Measurements from ENCODE around the gene QPRT. TPM values are rescaled to one million over a fixed set of nuclear protein-coding genes. Genes with fewer than 3 reads are reported as not detected.

QPRT gene
- total RNA-seq, 1 donor from 2014 or later: 20.8 TPM

DNA sequence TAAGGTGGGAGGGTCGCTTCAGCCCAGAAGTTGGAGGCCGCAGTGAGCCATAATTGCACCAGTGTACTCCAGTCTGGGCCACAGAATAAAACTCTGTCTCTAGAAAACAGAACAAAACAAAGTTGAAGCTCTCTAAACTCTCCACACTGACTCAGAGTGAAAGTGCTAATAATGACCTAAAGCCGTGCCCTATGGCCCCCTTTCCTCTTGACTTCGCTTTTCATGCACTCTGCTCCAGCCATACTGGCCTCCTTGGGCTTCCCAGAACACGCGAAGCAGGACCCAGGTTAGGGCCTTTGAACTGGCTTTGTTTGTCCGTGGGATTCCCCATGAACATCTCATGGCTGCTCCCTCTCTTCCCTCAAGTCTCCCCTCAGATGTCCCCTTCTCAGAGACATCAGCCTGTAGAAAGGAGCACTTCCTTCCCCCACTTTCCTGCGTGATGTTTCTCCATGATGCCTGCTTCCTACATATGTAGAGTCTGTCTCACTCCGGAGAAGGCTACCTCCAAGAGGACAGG lies 34.6 kb upstream of the QPRT start:
- DNase-seq: no peak
- H3K9me3 ChIP-seq (replicated peaks): no peaks in the 10 kb centered on the region
- no peaks in the 10 kb centered on the region for H3K27me3 ChIP-seq (ENCODE audit: low read depth)
- intact Hi-C loops (cut with micrococcal nuclease): no loop called here
- H3K27ac ChIP-seq (replicated peaks): no peak overlapping the region
- H3K36me3 ChIP-seq: no peaks in the 10 kb centered on the region
- TF ChIP-seq, protein P1, sequence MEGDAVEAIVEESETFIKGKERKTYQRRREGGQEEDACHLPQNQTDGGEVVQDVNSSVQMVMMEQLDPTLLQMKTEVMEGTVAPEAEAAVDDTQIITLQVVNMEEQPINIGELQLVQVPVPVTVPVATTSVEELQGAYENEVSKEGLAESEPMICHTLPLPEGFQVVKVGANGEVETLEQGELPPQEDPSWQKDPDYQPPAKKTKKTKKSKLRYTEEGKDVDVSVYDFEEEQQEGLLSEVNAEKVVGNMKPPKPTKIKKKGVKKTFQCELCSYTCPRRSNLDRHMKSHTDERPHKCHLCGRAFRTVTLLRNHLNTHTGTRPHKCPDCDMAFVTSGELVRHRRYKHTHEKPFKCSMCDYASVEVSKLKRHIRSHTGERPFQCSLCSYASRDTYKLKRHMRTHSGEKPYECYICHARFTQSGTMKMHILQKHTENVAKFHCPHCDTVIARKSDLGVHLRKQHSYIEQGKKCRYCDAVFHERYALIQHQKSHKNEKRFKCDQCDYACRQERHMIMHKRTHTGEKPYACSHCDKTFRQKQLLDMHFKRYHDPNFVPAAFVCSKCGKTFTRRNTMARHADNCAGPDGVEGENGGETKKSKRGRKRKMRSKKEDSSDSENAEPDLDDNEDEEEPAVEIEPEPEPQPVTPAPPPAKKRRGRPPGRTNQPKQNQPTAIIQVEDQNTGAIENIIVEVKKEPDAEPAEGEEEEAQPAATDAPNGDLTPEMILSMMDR (IDR thresholded peaks at IDR 0.05; ENCODE audit: borderline replicate concordance): no peak
- no peak overlapping the region for H3K4me3 ChIP-seq
- no peaks in the 10 kb centered on the region for H3K4me1 ChIP-seq

DNA sequence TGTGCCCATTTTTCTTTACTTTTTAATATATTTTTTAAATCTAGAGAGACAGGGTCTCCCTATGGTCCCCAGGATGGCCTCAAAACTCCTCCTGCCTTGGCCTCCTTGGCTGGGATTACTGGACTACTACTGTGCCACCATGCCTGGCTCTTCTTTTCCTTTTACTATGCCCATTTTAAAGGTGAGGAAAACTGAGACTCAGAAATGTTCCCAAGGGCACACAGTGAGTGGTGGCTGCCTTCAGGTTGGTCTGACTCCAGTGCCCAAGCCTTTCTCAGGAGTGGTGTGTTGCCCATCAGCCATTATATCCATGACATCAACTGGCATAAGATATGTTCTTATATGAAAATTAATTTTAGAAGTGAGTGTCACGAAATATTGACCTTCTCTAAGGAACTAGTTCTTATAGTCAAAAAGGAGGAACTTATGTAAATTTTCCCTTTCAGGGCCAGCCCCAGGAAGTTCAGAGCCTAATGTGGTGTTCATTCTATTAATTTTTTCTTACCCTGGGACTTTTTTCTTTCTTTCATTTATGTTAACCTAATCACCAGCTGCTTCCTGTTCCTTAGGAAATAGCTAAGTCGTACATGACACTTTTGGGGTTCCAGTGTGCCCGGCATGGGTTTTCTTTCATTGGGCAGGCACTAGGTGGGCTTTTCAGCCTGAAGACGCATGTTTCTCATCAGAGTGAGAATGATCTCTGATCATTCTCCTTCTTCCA lies 33.8 kb upstream of the QPRT start:
- no peaks in the 10 kb centered on the region for H3K9me3 ChIP-seq (replicated peaks)
- H3K27ac ChIP-seq (replicated peaks): no peak overlapping the region
- no peaks in the 10 kb centered on the region for H3K4me1 ChIP-seq
- H3K27me3 ChIP-seq (ENCODE audit: low read depth): no peaks in the 10 kb centered on the region
- H3K36me3 ChIP-seq: no peaks in the 10 kb centered on the region
- TF ChIP-seq, protein P1 (IDR thresholded peaks at IDR 0.05; ENCODE audit: borderline replicate concordance): no peak
- DNase-seq: no peak
- intact Hi-C loops (cut with micrococcal nuclease): no loop called here
- no peak overlapping the region for H3K4me3 ChIP-seq

DNA sequence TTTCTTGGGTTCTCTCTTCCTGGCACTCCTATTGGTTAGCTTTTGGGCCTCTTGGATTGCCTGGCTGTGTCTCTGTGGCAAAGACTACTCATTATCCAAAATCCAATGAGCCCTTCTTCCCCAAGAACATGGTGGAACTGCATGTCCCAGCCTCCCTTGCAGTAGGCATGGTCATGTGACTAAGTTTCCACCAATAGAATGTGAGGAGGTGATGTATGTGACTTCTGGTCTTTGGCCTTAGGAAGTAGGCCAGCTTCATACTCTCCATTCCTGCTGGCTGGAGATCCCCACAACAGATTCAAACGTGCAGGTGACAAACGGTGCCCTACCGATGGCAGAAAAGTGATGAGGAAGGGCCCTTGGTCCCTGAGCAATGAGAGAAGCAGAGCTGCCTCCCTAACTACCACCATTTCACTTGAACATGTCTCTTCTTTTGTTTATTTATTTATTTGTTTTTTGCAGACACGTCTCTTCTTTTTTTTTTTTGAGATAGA lies 33.2 kb upstream of the QPRT start:
- H3K9me3 ChIP-seq (replicated peaks): no peaks in the 10 kb centered on the region
- no peak overlapping the region for H3K27ac ChIP-seq (replicated peaks)
- H3K4me1 ChIP-seq: no peaks in the 10 kb centered on the region
- no peaks in the 10 kb centered on the region for H3K27me3 ChIP-seq (ENCODE audit: low read depth)
- intact Hi-C loops (cut with micrococcal nuclease): no loop called here
- H3K36me3 ChIP-seq: no peaks in the 10 kb centered on the region
- H3K4me3 ChIP-seq: no peak overlapping the region
- TF ChIP-seq, protein P1 (IDR thresholded peaks at IDR 0.05; ENCODE audit: borderline replicate concordance): no peak
- no peak for DNase-seq

DNA sequence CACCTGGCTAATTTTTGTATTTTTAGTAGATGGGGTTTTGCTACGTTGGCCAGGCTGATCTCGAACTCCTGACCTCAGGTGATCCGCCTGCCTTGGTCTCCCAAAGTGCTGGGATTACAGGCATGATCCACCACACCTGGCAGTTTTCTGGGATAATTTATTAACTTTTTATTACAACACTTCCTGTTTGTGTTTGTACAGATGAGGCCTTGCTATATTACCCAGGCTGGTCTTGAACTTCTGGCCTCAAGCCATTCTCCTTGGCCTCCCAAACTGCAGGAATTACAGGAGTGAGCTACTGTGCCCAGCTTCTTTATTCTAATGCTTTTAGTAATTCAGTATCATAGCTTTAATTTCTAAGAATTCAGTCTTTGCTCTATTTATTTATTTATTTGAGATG lies 32.0 kb upstream of the QPRT start:
- no peaks in the 10 kb centered on the region for H3K9me3 ChIP-seq (replicated peaks)
- H3K36me3 ChIP-seq: no peaks in the 10 kb centered on the region
- TF ChIP-seq, protein P1 (IDR thresholded peaks at IDR 0.05; ENCODE audit: borderline replicate concordance): no peak
- DNase-seq: no peak
- intact Hi-C loops (cut with micrococcal nuclease): no loop called here
- no peaks in the 10 kb centered on the region for H3K4me1 ChIP-seq
- no peak overlapping the region for H3K27ac ChIP-seq (replicated peaks)
- H3K27me3 ChIP-seq (ENCODE audit: low read depth): no peaks in the 10 kb centered on the region
- H3K4me3 ChIP-seq: no peak overlapping the region

DNA sequence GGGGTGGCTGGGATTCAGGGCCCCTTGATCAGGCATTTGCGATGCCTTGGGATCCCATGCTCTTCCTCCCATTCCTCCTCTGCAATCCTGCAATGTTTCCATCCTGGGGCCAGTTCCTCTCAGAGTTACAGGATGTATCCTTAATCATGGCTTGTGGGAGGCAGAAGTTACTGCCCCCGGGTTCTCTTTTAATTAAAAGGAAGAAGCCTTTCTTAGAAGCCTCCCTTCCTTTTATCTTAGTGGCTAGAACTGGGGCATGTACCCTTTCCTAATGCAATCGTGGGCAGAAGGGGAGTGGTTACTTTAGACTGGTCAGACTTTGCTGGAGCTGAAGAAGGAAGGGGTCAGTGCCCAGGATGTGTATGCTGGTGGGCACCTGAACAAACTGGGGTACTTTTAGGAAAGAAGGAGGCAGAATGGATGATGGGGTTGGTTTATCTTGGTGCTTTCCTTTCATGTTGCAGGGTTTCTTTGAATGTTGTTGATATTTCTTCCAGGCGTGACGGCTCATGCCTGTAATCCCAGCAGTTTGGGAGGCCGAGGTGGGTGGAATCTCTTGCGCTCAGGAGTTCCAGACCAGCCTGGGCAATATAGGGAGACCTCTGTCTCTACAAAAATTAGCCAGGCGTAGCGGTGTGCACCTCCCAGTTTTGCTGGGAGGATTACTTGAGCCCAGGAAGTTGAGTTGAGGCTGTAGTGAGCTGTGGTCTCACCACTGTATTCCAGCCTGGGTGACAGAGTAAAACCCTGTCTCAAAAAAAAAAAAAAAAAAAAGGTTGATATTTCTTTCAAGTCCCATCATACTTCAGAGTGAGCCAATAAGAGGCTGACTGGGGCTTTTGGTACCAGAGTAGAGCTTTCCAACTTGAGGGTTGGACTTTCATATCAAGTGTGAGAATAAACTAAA lies 29.1 kb upstream of the QPRT start:
- Histone ChIP-seq H3K27me3 (ENCODE audit: low read depth) (no peaks in the 10 kb centered on the region), H3K4me3 (no peak overlapping the region), H3K27ac (replicated peaks) (no peak overlapping the region), H3K9me3 (replicated peaks) (no peaks in the 10 kb centered on the region), H3K4me1 (no peaks in the 10 kb centered on the region), H3K36me3 (no peaks in the 10 kb centered on the region)
- TF ChIP-seq, protein P1 (IDR thresholded peaks at IDR 0.05; ENCODE audit: borderline replicate concordance): no peak
- intact Hi-C loops (cut with micrococcal nuclease): no loop called here
- DNase-seq: no peak

Measured in left ventricle myocardium inferior (tissue), 1 donor.